GM19238 (cell line): ENCODE measurements around the gene LGR5.
"Not testable (repeated sequence)": the region's sequence is repeated elsewhere in the genome, so short reads cannot be mapped to it uniquely, and the experiment has no call there.

Source experiments
- DNase-seq: peaks from one replicate; pipeline ENCODE4 v3.0.0; 2011; ENCODE audit warnings: low spot score; ENCODE audit not compliant: insufficient read length

The LGR5 gene

DNA sequence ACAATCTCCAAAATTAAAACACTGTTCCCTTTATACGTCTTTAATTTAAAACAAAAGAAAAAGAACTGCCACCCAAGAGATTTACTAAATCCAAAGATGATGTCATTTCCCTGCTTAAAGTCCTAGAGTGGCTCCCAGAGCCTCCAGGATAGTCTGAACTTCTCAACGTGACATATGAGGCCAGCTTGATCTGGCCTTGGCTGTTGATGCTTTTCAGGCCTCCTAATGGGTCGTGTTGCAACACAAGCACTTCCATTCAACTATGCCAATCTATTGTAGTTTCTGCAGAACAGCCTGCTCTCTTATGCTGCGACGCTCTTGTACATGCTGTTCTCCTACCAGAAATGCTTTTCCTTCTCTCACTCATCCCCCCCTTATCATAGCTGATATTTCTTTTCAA, 35.7 kb downstream of the LGR5 start:
- no peak for DNase-seq

DNA sequence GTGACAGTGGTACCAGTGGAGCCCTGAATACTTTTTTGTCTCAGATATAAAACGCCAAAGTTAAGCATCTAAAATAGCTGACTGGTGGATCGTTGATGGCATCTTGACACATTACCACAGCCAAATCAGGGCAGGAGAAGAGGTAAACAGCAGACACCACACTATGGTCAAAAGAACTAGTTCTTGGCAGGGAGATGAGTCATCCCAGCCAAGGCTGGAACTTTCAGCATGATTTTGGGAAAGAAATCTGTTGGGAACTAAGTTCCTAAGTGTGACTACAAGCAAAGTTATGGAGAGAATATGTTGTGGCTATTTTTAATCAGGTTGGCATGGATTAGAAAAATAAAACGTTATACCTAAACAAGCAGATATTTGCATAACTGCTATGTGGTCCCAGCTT, 36.9 kb downstream of the LGR5 start:
- no peak for DNase-seq

DNA sequence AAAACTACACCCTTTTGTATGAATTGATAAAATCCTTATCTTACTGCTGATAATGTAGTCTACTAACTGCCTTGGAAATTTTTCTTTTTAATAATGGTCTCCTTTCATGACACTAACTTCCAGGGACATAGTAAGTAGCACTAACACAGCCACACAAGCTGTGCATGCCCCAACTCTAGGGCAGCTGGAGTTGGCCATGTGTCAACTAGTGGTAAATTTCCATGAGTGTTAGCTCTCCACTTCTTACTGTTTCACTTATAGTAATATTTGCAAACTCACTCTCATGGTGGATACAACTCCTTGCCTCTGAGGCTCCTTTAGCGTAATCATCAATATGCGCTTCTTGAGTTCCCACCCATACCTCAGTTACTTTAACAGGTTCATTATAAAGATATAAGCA, 38.0 kb downstream of the LGR5 start:
- DNase-seq = no peak

DNA sequence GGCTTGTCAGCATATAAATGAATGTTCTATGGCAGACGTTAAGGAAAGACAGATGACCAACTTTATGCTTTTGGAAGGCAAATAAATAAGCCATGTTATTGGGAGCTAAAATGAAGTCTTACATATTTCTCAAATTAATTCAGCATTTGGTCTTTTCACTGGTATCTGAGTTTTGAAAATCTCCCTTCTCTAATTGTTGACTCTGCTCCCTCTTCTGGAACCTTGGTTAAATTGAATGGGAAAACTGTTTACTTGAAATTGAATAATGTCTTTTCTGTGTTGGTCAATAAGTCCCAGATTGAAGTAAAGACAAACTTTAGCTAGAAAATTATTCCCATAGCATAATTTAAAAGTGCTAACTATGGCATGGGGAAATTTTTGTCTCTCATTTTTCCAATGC, 38.7 kb downstream of the LGR5 start:
- no peak for DNase-seq

DNA sequence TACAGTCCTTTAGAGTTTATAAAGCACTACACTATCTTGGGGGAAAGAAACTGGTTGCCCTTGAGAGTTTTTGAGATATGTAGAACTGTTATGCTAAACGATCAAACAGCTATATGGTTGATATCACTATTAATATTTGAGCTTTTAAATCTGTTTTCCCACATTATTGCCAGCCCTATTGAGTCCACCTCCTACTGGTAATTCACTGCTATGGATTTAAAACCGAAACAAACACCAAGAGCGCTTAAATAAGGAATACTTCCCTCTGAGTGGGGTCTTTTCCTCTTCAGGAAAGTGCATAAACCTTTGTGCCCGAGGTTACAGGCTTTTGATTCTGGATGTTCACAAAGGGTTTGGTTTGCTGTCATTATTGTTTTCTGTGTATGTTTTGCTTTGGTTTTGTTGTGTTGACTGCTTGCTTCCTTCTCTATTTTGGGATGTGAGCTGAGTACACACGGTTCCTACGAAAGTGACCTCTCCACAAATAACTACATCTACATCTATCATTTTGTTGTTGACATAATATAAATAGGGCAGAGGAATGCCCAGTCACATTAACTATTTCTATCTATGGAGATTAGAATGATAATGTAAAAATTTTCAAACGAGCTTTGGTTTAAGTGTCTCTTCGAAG, 44.8 kb downstream of the LGR5 start:
- no peak for DNase-seq

DNA sequence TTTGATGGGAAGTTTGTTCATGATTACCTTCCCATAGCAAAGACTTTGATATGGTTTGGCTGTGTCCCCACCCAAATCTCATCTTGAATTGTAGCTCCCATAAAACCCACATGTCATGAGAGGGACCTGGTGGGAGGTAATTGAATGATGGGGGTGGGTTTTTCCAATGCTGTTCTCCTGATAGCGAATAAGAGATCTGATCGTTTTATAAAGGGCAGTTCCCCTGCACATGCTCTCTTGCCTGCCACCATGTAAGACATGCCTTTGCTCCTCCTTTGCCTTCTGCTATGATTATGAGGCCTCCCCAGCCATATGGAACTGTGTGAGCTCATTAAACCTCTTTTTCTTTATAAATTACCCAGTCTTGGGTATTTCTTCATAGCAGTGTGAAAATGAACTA, 51.2 kb downstream of the LGR5 start:
- DNase-seq = not testable (repeated sequence)

DNA sequence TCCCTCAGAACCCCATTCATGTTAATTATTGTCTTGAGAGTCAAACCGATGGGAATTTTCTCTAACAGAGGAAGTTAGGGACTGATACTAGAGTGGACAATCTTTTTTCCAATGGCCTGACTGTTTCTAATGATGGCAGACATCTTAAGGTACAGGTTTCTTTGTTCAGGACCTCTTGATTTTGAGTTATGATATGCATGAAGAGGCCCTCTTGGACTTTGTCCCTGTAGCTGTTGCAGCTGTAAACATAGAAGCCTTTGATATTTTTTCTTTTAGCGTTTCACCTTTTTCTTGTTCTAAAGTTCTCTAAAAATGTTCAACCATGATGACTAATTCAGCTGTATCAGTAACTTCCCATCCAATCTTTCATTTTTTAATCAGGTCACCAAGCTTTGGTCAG, 53.0 kb downstream of the LGR5 start:
- no peak for DNase-seq

DNA sequence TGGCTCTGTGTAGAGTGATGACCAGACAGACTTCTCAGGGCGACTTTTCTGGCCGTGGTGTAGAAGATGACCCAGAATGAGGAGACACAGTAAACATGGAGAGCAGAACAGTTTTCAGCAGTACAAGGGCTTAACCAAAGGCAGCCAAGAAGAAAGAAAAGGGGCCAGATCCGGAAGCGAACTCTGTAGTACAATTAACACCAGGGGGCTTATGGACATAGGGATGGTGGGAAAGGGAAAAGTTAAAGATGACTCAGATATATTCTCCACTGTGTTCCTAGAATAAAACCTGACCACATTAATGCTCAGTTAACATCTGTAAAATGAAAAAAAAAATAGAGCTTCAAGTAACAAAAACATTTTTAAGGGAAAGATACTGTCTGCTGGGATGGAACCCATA, 60.2 kb downstream of the LGR5 start:
- DNase-seq = no peak

DNA sequence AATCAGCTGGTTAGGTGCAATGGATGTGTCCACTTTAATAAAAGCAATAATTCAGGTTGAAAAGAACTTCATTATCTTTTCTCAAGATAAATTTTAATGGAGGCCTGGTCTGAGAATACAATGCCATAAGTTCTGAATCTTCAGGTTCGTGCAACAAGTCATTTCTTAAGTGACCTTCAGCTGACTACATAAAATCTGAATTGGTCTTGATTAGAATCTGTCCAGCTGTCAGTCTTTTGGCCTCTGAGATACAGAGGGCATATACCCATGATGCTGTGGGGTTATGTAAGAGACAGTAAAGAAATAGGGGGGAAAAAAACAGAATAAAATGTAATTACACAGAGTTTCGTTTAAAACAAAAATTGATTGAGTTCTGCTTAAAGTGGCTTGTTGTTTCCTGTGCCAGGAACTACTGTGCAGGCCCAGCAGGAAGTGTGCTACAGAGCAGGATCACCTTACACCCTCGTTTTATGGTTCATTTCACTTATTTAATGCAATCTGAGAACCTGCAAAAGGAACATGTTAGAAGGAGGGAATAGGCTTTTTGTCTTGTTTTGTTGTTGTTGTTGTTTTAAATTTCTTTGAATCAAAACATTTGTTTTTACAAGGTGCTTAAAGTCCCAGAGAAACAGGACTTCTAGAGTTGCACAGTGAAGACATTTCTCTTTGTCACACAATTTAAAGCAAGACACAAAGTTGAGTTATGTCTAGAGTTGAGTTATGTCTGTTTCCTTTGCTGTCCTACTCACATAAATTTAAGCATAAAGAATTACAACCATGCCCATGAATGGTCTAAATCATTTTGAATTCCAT, 64.2 kb downstream of the LGR5 start:
- DNase-seq = no peak

DNA sequence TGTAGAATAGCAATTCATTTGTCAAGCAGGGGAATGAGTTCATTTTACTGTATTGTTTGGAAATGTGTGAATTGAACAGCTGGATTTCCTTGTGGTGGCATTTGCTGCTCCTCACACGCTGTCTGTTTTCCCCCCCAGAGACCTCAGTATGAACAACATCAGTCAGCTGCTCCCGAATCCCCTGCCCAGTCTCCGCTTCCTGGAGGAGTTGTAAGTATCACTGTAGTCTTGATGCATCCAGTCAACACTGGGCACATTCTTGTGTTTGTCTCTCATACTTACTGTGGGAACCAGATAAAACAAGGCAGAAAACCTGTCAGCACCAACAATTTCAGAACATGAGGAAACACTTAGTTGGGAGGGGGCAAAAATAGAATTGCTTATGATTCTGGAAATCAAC, 64.9 kb downstream of the LGR5 start:
- DNase-seq = no peak

DNA sequence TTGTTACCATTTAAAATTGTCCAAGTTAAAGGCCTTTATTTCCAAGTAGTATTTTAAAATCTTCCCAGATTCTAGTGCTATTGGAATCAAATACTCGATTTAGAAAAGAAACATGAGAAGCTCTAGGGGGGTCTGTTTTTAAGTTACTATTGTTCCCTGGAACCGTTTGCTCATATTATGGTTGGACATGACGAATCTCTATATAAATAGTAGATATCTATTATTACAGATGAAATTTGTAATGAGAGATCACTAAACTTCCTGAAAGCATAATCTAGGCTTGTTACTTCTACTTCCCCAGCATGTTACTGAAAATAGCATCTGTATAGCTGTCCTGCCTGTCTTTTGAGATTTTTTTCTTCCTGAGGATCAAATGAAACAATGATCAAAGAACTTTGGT, 70.1 kb downstream of the LGR5 start:
- DNase-seq = no peak

DNA sequence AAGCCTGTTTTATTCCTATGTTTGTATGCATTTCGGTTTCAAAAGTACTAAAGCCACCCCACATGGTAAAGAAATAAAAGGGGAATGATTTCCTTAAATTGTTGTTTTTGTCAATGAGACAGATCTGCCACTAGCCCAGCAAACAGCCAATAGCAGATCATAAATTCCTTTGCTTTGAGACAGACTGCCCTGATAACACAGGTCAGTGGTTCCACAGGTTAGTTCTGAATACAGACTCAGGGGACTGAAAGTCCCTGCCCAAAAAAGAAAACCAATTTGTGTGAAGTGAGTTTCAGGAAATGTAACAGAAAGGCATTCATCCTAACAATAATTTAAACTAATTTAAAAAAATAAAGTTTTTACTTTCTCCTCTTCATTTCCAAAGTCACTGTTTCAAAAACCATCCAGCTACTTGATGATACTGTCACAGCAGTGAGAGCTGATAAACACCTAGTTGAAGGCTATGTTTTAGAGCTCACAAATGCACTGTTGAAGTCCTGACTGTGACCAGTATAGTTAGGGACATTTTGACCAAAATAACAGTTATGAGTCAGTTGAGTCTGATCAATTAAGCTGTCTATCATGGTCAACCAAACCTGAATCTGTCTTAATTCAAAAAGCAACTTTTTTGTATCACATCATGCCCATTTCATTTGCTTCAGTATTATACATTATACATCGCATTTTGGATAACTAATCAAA, 77.7 kb downstream of the LGR5 start:
- no peak for DNase-seq

DNA sequence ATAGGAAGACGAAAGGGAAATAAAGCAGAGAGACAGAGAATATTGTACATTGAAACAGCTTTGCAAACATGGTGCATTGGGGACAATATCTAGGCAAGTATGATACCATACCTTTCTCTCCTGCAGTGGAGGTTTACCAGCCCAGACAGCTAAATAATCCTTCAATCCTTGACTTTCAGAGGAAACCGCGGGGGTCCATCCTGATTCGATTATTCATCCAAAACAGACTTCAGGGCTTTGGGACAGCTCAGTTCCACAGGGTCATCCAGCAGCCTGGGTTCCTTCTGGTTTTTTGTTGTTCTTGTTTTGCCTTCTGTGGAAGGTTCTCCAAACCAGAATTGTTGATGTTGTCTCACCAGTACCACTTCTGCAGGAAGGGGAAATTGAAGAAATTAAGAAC, 81.5 kb downstream of the LGR5 start:
- no peak for DNase-seq

DNA sequence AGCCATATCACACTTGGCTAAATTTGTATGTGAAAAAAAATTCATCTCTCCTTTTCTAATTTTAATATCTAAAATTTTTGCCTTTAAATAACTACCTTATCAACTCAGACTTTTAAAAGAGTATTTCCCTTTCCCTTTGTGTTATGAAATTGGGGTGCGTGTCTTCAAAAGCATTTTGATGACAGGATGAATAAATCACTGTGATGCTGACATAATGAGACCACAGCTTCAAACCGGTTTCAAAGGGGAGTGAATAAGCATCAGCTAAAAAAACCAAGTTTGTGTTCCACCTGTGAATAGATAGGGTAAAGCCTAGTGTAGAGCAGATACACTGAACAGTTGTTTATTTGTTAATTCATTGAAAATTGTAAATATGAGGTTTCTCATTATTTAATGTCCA, 85.0 kb downstream of the LGR5 start:
- no peak for DNase-seq

DNA sequence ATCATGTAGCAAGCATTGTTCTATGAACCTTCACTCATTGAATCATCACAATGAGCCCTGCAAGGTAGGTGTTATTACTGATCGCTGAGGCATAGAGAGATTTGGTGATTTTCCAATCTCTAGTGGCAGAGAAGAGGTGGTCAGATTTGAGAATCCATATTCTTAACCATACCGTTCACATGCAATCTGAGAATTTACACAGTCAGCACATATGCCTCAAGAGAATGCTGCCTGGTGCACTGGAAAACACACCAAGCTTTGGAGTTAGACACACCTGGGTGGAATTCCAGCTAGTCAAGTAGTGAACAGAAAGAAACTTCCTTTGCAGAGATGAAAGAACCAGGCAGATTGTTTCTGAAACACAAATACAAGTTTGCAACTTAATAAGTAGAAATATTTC, 94.1 kb downstream of the LGR5 start:
- no peak for DNase-seq

DNA sequence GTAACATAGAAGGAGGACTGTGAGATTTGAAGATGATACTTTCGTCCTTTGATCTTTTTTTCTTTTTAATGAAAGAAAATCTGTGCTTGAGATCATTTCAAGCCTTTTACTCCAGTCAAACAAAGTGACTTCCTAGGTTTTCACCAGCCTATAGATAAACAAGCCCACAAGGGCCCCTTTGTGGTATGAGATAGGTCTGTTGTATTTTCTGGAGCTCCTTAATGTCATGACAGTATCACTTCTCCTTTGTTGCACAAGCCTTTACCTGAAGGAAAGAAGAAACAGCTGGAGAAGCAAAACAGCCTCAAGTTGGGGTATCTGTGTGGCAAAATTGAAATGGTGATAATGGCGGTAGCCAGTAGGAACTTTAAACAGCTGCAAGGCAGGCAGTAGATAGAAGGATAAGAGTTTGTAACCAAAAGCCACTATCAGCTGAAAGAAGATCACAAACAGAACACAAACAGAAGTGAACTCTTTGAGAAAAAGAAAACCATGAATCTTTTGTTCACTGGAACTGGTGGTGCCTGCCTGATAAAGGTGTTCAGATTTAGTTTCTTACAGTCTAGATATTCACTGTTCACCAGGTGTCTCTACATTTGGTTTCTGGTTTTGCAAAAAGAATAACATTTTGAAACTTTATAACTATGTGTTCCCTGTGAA, 96.8 kb downstream of the LGR5 start:
- no peak for DNase-seq

DNA sequence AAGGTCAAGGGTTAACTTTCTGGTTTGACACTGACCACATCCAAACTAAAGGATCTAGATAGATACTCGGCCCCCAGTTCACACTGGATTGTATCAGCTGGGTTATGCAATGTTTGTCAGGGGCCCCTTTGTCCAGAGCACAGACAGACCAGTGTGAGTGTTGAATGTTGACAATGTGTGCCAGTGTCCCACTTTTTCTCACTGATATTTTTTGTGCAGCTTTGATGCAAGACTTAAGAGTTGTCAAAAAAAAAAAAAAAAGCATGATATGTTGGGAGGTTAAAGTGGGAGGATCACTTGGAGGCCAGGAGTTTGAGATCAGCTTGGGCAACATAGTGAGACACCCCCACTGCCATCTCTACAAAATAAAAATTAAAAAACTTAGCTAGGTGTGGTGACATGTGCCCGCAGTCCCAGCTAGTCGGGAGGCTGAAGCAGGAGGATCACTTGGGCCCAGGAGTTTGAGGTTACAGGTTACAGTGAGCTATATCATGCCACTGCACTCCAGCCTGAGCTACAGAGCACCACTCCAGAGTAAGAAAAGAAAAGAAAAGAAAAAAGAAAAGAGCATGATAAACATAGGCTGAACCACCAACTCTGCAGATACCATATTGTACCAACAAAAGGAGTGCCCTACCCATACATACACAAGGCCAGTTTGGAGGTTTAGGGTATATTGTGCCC, 97.5 kb downstream of the LGR5 start:
- no peak for DNase-seq

DNA sequence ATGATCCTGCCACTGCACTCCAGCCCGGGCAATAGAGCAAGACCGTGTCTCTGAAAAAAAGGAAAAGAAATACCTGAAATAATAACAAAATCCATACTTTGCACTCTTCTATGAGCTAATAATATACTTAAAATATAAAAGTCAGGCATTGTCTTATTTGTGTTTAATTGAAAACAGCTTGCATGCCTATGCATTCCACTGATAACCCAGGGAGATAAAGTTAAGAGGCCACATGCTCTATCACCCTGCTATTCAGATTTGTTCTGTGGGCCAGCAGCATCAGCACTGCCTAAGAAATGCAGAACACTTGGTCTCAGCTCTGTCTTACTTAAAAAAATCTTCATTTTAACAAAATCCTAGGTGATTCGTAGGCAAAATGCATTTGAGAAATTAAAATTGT, 99.2 kb downstream of the LGR5 start:
- no peak for DNase-seq

DNA sequence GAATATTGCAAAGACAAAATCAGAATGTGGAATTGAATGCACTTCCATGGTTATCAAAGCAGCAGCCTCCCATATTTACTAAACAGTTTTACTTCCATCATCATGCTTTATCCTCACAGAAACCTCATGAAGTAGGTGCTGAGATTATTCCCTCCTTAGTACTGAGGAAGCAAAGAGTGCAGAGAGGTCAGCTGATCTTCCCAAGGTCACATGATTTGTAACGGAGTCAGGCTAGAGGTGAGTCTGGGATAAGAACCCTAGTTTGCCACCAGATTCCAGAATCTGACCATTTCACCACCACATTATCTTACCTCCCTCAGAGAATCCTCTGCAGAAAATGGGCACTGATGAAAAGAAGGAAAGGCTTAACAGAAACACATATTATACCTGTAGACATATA, 102.0 kb downstream of the LGR5 start:
- DNase-seq = no peak

DNA sequence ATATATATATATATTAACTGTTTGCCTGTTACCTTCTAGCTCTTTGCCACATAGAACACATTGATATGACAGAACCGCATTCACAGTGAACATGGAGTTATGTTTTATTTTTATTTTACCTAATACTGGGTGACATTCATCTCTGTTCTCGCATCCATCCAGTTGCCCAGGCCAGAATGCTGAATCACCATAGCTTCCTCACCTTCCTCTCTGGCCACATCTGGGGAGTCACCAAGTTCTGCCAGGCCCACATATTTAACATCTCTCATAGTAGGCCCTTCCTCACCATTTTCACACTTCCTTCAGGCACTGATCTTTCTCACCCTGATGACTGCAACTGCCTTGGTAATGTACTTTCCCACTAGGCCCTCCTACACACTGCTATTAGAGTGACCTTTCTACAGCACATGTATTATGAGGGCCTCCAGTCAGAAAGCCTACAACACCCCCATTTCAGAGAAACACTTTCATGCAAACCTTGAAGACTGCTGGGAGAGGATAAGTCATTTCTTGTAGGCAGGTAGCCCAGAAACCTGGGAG, 106.8 kb downstream of the LGR5 start:
- no peak for DNase-seq

DNA sequence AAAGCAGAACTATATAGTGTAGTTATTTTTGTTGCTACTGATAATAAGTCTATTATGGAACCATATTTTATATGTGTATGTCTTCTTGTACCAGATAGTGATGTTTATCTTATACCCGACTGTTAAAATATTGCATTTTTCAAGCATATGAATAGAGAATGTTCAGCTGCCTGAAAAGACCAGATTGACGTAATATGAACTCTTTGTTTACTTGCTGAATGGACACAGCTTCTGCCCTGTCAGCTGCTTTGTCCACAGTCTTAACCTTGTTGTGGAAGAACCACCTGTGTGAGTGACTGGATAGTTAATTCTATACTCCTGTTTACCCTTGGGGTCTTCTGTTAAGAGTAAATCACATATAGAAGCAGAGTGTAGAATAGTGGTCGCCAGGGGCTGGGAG, 109.3 kb downstream of the LGR5 start:
- no peak for DNase-seq
